ENCODE measurements around the gene EFCC1.

- TF ChIP-seq TFE3 (CRISPR knock-in tag; IDR thresholded peaks at IDR 0.05) (no peak), ZNF75D (CRISPR knock-in tag; IDR thresholded peaks at IDR 0.05; ENCODE audit: borderline replicate concordance) (no peak)
These were observed 2.5 kb upstream of the EFCC1 start for GRCh38 chr3:128998561-128998960.

Data from HepG2 (cell line).